Endothelial cell of umbilical vein (primary cell): ENCODE results near the gene AJAP1. TPM values are rescaled to one million over a fixed set of nuclear protein-coding genes. Genes with fewer than 3 reads are reported as not detected.

Experiments
- BruUV-seq: library from RNA; stranded (reverse); fragments of 400-500 nt; replicated peaks from 2 replicates; lab custom pipeline; 2021; lab: Mats Ljungman, UMichigan
- CTCF ChIA-PET: fragments of 300-600, 350-600 bp; sonication (Branson Sonifier 250); formaldehyde crosslinking; loops from one replicate; lab custom pipeline; 2021; ENCODE audit warnings: antibody characterized with exemption, inconsistent platforms; lab: Charles Lee
- POLR2A ChIA-PET: fragments of 300-600, 350-600 bp; sonication (Branson Sonifier 250); formaldehyde crosslinking; loops from one replicate; lab custom pipeline; 2021; ENCODE audit warnings: antibody characterized with exemption, inconsistent platforms; lab: Charles Lee
- DNase-seq: peaks from one replicate; pipeline ENCODE4 v3.0.0-alpha.2; 2011; ENCODE audit warnings: low read depth, low spot score
- FAIRE-seq: peaks from 2 replicates; lab custom pipeline; 2011; peaks lifted over from hg19 to GRCh38; lab: Jason Lieb, UNC
- H2AFZ ChIP-seq: 2 replicates; pipeline ENCODE4 v1.6.0; 2012; ENCODE audit warnings: low read depth, low read length, control low read depth, inconsistent platforms
- H3K27ac ChIP-seq: 2 replicates; pipeline ENCODE4 v1.5.1; 2011; ENCODE audit warnings: low read depth, mild to moderate bottlenecking, control low read depth, low read length, moderate library complexity; ENCODE audit not compliant: insufficient read depth
- H3K27me3 ChIP-seq, 2 experiments: 2 replicates each; pipeline versions ENCODE4 v1.6.0 to v1.6.1; 2011; ENCODE audit warnings: low read length in 2 of 2, mixed read lengths in 1 of 2; ENCODE audit not compliant: control insufficient read depth in 2 of 2, insufficient read depth in 2 of 2
- H3K36me3 ChIP-seq, 2 experiments: 2 replicates in 1 of 2; 3 replicates in 1 of 2; pipeline ENCODE4 v1.5.1; 2011; ENCODE audit warnings: low read length in 2 of 2, mild to moderate bottlenecking in 1 of 2, moderate library complexity in 1 of 2; ENCODE audit not compliant: control insufficient read depth in 2 of 2, insufficient read depth in 2 of 2; ENCODE audit errors: extremely low read depth in 1 of 2
- H3K4me1 ChIP-seq: 3 replicates; pipeline ENCODE4 v1.5.1; 2011; ENCODE audit warnings: mild to moderate bottlenecking, low read length; ENCODE audit not compliant: control insufficient read depth, insufficient read depth; ENCODE audit errors: extremely low read depth
- H3K4me2 ChIP-seq: 2 replicates; pipeline ENCODE4 v1.6.1; 2011; ENCODE audit warnings: low read length, control low read depth, mixed read lengths; ENCODE audit not compliant: insufficient read depth
- H3K4me3 ChIP-seq, 3 experiments: fragments of 200-600 bp in 1 of 3; sonication (generic), shearing (Covaris generic) in 1 of 3; replicated peaks in 1 of 3; 2 replicates each; pipeline ENCODE4 v1.5.1; 2011 to 2016; ENCODE audit warnings: control low read depth in 3 of 3, low read length in 3 of 3, mild to moderate bottlenecking in 2 of 3, inconsistent platforms in 1 of 3, low read depth in 1 of 3, moderate library complexity in 1 of 3; ENCODE audit not compliant: insufficient read depth in 1 of 3
- H3K79me2 ChIP-seq: 2 replicates; pipeline ENCODE4 v1.6.0; 2012; ENCODE audit warnings: low read length, inconsistent platforms; ENCODE audit not compliant: control insufficient read depth, insufficient read depth
- H3K9ac ChIP-seq: replicated peaks from 2 replicates; pipeline ENCODE3; 2011; ENCODE audit warnings: low read length, control low read depth; ENCODE audit not compliant: insufficient read depth; ENCODE audit errors: extremely low read depth
- H3K9me1 ChIP-seq: replicated peaks from 3 replicates; pipeline ENCODE4 v1.6.0; 2011; ENCODE audit warnings: mild to moderate bottlenecking, low read length; ENCODE audit not compliant: control insufficient read depth, insufficient read depth; ENCODE audit errors: extremely low read depth
- H3K9me3 ChIP-seq: replicated peaks from 2 replicates; pipeline ENCODE4 v1.5.1; 2012; ENCODE audit warnings: low read length, inconsistent platforms; ENCODE audit not compliant: control insufficient read depth, insufficient read depth
- H4K20me1 ChIP-seq: replicated peaks from 2 replicates; pipeline ENCODE3; 2011; ENCODE audit warnings: mild to moderate bottlenecking, low read length; ENCODE audit not compliant: control insufficient read depth, insufficient read depth; ENCODE audit errors: extremely low read depth
- CTCF ChIP-seq, 2 donors: IDR thresholded peaks; 1 replicate in 1 of 2; 2 replicates in 1 of 2; pipeline ENCODE4 v1.5.1; 2011; ENCODE audit warnings: low read length in 2 of 2, mild to moderate bottlenecking in 2 of 2, moderate library complexity in 2 of 2, control low read depth in 1 of 2, inconsistent platforms in 1 of 2, low read depth in 1 of 2; ENCODE audit not compliant: insufficient read depth in 1 of 2; ENCODE audit errors: extremely low read depth in 1 of 2
- EZH2 ChIP-seq: IDR thresholded peaks from 2 replicates; pipeline ENCODE4 v1.6.1; 2012; ENCODE audit warnings: borderline replicate concordance, low read depth, mild to moderate bottlenecking, moderate library complexity, low read length, inconsistent platforms; ENCODE audit not compliant: severe bottlenecking
- GATA2 ChIP-seq: IDR thresholded peaks from 2 replicates; pipeline ENCODE4 v1.7.0; 2011; ENCODE audit warnings: low read depth, mild to moderate bottlenecking, moderate library complexity, mixed read lengths, low read length; ENCODE audit not compliant: insufficient read length, insufficient read depth
- JUN ChIP-seq: IDR thresholded peaks from 2 replicates; pipeline ENCODE4 v1.6.1; 2011; ENCODE audit warnings: borderline replicate concordance, low read depth; ENCODE audit not compliant: insufficient read length, insufficient read depth
- MAX ChIP-seq: IDR thresholded peaks from 2 replicates; pipeline ENCODE4 v1.6.1; 2011; ENCODE audit not compliant: insufficient read depth, insufficient read length
- MYC ChIP-seq: IDR thresholded peaks from one replicate; pipeline ENCODE4 v1.6.1; 2011; ENCODE audit warnings: mild to moderate bottlenecking, low read depth, low read length
- POLR2A ChIP-seq: IDR thresholded peaks from 2 replicates; pipeline ENCODE4 v1.6.1; 2012; ENCODE audit warnings: low read depth, mild to moderate bottlenecking, control low read depth, low read length
- POLR2AphosphoS5 ChIP-seq: IDR thresholded peaks from 2 replicates; pipeline ENCODE4 v1.6.1; 2012; ENCODE audit warnings: low read depth, mild to moderate bottlenecking, control low read depth, low read length, moderate library complexity; ENCODE audit not compliant: insufficient read depth
- dilution Hi-C: fragments of 300-500 bp; cut with MboI; formaldehyde crosslinking; loops from one replicate; pipeline ENCODE4 v1.15.0; 2019; ENCODE audit warnings: low sequenced_read_pairs; ENCODE audit not compliant: extremely low pct_ligation_motif_present
- intact Hi-C: fragments of 100-400 bp; cut with micrococcal nuclease; formaldehyde crosslinking; loops from one replicate; pipeline ENCODE4 v1.10.0; 2022
- polyA plus RNA-seq, 4 experiments: library from polyadenylated mRNA; depleted of rRNA in 3 of 4; stranded (reverse) in 3 of 4; unstranded in 1 of 4; fragments of >200 nt; gene quantifications; 2 replicates each; pipeline versions ENCODE4 v1.2.1 to v1.2.3, GENCODE V29; 2011 to 2012; ENCODE audit warnings: missing spikeins in 1 of 4
- total RNA-seq: library from RNA; stranded (reverse); gene quantifications from 2 replicates; pipeline ENCODE4 v1.2.3, GENCODE V29; 2021

Gene AJAP1
- total and polyA plus RNA-seq, 2 donors (not counting 3 experiments of a cell fraction or from before 2014, with no cell fraction given) = not detected

GRCh38 chr1:4769516-4770280 lies 115.3 kb downstream of the AJAP1 start:
- Histone ChIP-seq H3K27me3 (no peaks in the 10 kb centered on the region), H4K20me1 (no peaks in the 10 kb centered on the region), H3K4me2 (no peak overlapping the region), H3K4me1 (no peaks in the 10 kb centered on the region), H3K27ac (no peak overlapping the region), H3K36me3 (no peaks in the 10 kb centered on the region), H3K9me3 (peaks cover 5% of the 10 kb centered on the region), H2AFZ (no peak overlapping the region), H3K79me2 (no peaks in the 10 kb centered on the region), H3K4me3 (no peak overlapping the region), H3K9ac (no peak overlapping the region), H3K9me1 (no peaks in the 10 kb centered on the region)
- dilution Hi-C loops = no loop called here
- ChIA-PET POLR2A (no interaction called here), CTCF (no interaction called here)
- DNase-seq (no peak), FAIRE-seq (no peak)
- no TSS peak for BruUV-seq
- TF ChIP-seq EZH2 (no peak), CTCF (IDR thresholded peaks at IDR 0.05; ENCODE audit: extremely low read depth in 1 of 2, insufficient read depth in 1 of 2, low read depth in 1 of 2, low read length in 2 of 2) (no peak), JUN (no peak), MAX (no peak), POLR2A (no peak), GATA2 (no peak), MYC (no peak), POLR2AphosphoS5 (no peak)
- intact Hi-C loops = no loop called here
